ENCODE data around the gene IL1RL1. TPM values are rescaled to one million over a fixed set of nuclear protein-coding genes. Genes with fewer than 3 reads are reported as not detected.

IL1RL1 gene
- total RNA-seq, 4 donors from 2014 or later: 4.0 to 47.2 (median 15.9) TPM

DNA sequence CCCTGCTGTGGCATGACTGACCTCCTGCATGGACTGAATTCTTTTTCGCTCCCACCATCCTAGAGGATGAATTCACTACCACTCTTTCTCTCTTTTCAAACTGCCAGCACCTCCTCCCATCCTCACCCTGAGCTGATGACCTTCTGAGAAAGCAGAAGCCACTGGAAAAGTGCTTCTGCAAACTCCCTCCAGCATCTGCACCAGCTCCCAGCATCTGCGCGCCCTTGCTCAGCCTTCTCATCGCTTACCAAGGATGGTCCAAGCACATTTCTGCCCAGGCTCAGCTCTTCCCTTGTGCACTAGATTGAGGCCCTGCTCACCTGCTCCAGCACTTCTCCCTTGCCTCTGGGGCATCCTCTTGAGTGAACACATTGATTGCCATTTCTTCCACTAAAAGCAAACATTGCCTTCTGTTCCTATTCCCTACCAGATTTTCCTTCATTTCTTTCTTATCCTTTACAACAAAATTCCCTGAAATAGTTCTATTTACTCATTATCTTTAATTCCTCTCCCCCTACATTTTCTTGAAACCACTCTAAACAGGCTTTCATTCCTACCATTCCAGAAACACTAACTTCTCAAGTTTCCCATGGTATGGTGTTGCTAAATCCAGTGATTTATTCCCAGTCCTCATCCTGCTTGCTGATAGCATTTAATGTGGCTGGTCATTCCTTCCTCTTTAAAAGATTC, 42.7 kb upstream of the IL1RL1 start:
- H3K27me3 ChIP-seq: no peaks in the 10 kb centered on the region
- no peak for DNase-seq
- TF ChIP-seq, protein P1, sequence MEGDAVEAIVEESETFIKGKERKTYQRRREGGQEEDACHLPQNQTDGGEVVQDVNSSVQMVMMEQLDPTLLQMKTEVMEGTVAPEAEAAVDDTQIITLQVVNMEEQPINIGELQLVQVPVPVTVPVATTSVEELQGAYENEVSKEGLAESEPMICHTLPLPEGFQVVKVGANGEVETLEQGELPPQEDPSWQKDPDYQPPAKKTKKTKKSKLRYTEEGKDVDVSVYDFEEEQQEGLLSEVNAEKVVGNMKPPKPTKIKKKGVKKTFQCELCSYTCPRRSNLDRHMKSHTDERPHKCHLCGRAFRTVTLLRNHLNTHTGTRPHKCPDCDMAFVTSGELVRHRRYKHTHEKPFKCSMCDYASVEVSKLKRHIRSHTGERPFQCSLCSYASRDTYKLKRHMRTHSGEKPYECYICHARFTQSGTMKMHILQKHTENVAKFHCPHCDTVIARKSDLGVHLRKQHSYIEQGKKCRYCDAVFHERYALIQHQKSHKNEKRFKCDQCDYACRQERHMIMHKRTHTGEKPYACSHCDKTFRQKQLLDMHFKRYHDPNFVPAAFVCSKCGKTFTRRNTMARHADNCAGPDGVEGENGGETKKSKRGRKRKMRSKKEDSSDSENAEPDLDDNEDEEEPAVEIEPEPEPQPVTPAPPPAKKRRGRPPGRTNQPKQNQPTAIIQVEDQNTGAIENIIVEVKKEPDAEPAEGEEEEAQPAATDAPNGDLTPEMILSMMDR (IDR thresholded peaks at IDR 0.05): no peak
- no peak for TF ChIP-seq POLR2A (IDR thresholded peaks at IDR 0.05)
- H3K4me3 ChIP-seq: no peak overlapping the region
- no peaks in the 10 kb centered on the region for H3K9me3 ChIP-seq
- H3K4me1 ChIP-seq: no peaks in the 10 kb centered on the region
- no peaks in the 10 kb centered on the region for H3K36me3 ChIP-seq
- no peak overlapping the region for H3K27ac ChIP-seq

- Histone ChIP-seq H3K27me3 (no peaks in the 10 kb centered on the region), H3K9me3 (no peaks in the 10 kb centered on the region), H3K4me3 (no peak overlapping the region), H3K4me1 (no peaks in the 10 kb centered on the region), H3K27ac (no peak overlapping the region), H3K36me3 (no peaks in the 10 kb centered on the region)
- DNase-seq: no peak
- no peak for TF ChIP-seq POLR2A (IDR thresholded peaks at IDR 0.05)
- TF ChIP-seq, protein P1 (IDR thresholded peaks at IDR 0.05): no peak
These were observed 42.2 kb upstream of the IL1RL1 start for GRCh38 chr2:102269200-102269524.

DNA sequence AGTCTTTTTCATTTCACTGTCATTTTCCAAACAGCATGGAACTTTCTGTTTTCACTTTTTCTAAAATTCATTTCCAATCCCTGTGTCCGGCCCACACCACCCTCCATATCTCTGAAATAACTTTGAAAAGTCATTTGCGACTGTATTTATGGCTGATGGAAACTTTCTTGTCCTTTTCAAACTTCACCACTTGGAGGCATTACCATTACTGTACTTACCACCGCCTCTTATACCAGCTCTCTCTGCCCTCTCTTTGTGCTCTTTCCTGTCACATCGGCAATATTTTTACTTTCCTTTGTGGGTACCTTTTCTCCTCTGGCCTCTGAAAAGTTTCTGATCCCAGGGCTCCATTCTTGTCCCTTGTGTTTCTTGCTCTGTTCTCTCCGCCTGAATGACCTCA, 39.5 kb upstream of the IL1RL1 start:
- Histone ChIP-seq H3K27me3 (no peaks in the 10 kb centered on the region), H3K4me3 (no peak overlapping the region), H3K36me3 (no peaks in the 10 kb centered on the region), H3K27ac (no peak overlapping the region), H3K4me1 (no peaks in the 10 kb centered on the region), H3K9me3 (no peaks in the 10 kb centered on the region)
- no peak for TF ChIP-seq POLR2A (IDR thresholded peaks at IDR 0.05)
- TF ChIP-seq, protein P1 (IDR thresholded peaks at IDR 0.05): no peak
- DNase-seq: no peak

DNA sequence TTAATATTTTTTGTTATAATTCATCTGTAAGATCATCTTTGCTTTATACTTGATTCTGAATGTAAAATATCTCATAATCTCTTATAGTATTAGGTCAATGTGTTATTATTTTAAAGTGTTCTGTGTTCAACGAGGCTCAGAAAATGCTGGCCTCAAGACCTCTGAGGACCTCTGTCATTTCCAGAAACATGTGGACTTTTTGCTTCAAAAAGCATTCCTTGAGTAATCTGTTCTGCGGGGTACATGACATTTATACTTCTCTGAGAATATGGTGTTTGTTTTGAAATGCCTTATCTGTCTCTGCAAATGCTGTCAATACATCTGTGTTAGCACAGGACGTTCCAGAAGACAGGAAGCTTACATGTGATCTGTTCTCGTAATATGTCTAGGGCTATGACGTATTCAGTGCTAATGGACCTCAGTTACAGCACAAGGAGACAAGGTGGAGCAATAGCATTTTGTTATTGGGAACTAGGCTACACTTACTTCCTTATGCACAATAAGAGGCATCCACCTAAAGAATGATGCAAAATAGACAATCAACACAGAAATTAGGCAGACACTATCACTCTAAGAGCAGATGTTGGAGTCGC, 37.6 kb upstream of the IL1RL1 start:
- no peak overlapping the region for H3K27ac ChIP-seq
- H3K27me3 ChIP-seq: no peaks in the 10 kb centered on the region
- no peaks in the 10 kb centered on the region for H3K4me1 ChIP-seq
- no peaks in the 10 kb centered on the region for H3K36me3 ChIP-seq
- no peaks in the 10 kb centered on the region for H3K9me3 ChIP-seq
- DNase-seq: no peak
- no peak overlapping the region for H3K4me3 ChIP-seq
- TF ChIP-seq, protein P1 (IDR thresholded peaks at IDR 0.05): no peak
- TF ChIP-seq POLR2A (IDR thresholded peaks at IDR 0.05): no peak

GRCh38 chr2:102276549-102277201, 34.7 kb upstream of the IL1RL1 start:
- Histone ChIP-seq H3K27me3 (no peaks in the 10 kb centered on the region), H3K9me3 (no peaks in the 10 kb centered on the region), H3K36me3 (no peaks in the 10 kb centered on the region), H3K4me3 (no peak overlapping the region), H3K27ac (no peak overlapping the region), H3K4me1 (no peaks in the 10 kb centered on the region)
- no peak for DNase-seq
- no peak for TF ChIP-seq POLR2A (IDR thresholded peaks at IDR 0.05)
- TF ChIP-seq, protein P1 (IDR thresholded peaks at IDR 0.05): no peak

Data from Peyer's patch (tissue), 4 donors.